Anterior cingulate cortex (tissue), 58 donors: ENCODE measurements around the gene DUSP8.
A peak's percentile ranks its signal among the peaks of the same experiment; 100 is the strongest.

Experiments used
- DNase-seq, 58 donors: peaks; one replicate each; lab custom pipeline; 2025; lab: John Stamatoyannopoulos, UW

The DUSP8 gene

GRCh38 chr11:1536065-1536843, 35.8 kb downstream of the DUSP8 start:
- DNase-seq, result no peak

GRCh38 chr11:1534682-1535081, 37.4 kb downstream of the DUSP8 start:
- DNase-seq, result peak in 1 of 58 donors; percentile 39

GRCh38 chr11:1534171-1534570, 37.9 kb downstream of the DUSP8 start:
- no peak for DNase-seq

- no peak for DNase-seq
These were observed 38.7 kb downstream of the DUSP8 start for GRCh38 chr11:1533342-1533725.

GRCh38 chr11:1532606-1533341, 39.3 kb downstream of the DUSP8 start:
- DNase-seq, result no peak

- DNase-seq, result peak in 53 of 58 donors; percentile 15 to 83 (median 53)
These were observed 40.0 kb downstream of the DUSP8 start for GRCh38 chr11:1532014-1532586.

- no peak for DNase-seq
These were observed 40.5 kb downstream of the DUSP8 start for GRCh38 chr11:1531449-1532013.

GRCh38 chr11:1530686-1531448, 41.2 kb downstream of the DUSP8 start:
- DNase-seq, result no peak

GRCh38 chr11:1529774-1530173, 42.3 kb downstream of the DUSP8 start:
- DNase-seq, result no peak

GRCh38 chr11:1529286-1529685, 42.8 kb downstream of the DUSP8 start:
- no peak for DNase-seq

- DNase-seq, result no peak
These were observed 43.4 kb downstream of the DUSP8 start for GRCh38 chr11:1528710-1529109.

- DNase-seq, result no peak
These were observed 45.3 kb downstream of the DUSP8 start for GRCh38 chr11:1526785-1527184.

- no peak for DNase-seq
These were observed 48.3 kb downstream of the DUSP8 start for GRCh38 chr11:1523779-1524178.

DNA sequence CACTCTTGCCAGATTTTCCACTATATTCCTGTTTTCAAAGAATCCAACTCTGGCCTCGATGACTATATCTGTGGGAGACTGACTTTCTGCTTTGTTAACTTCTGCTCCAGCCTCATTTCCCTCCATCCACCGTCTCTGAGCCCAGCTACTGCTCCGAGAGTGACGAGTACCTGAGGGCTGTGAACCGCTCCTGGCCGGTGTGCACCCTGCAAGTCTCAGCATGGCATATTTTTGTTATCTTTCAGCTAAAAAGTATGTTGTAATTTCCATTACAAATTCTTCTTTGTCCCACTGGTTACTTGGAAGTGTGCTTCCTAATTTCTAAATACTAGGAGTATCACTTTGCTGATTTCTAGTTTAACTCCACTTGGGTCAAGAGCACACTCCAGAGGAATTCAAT, 49.0 kb downstream of the DUSP8 start:
- DNase-seq, result no peak

DNA sequence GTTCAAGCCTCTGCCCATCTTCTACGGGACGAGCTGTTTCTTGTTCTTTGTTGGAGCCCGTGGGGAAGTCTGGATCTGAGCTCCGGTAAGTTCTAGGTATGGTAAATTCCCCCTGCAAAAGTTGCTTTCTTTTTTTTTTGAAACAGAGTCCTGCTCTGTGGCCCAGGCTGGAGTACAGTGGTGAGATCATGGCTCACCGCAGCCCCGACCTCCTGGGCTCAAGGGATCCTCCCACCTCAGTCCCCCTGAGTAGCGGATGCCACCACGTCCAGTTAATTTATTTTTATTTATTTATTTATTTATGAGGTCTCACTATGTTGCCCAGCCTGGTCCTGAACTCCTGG, 50.0 kb downstream of the DUSP8 start:
- no peak for DNase-seq

DNA sequence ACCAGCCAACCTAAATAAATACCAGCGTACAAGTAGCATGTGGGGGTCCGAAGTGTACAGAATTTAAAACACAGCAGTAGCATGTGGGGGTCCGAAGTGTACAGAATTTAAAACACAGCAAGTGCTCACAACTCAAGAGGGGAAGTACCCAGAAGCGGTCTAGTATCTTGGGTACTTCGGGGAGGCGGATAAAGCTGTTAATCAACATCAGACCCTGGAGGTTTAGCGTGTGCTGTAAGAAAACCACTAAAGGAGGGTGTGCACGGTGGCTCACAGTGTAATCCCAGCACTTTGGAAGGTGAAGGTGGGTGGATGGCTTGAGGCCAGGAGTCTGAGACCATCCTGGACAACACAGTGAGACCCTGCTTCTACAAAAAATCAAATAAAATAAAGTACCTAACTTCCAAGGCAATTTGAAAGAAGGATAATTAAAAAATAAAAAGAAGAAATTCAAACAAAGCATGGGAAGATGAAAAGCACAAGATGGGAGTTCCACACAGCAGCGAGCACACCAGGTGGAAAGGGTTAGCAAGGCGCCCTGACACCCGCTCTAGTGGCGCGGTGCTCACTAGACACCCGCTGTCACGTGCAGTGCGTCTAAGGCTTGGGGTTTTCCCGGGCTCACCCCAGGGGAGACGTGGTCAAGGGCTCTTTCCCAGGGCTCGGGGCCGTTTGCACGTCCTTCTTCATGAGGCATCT, 50.5 kb downstream of the DUSP8 start:
- no peak for DNase-seq

GRCh38 chr11:1520663-1521267, 51.3 kb downstream of the DUSP8 start:
- DNase-seq, result no peak

DNA sequence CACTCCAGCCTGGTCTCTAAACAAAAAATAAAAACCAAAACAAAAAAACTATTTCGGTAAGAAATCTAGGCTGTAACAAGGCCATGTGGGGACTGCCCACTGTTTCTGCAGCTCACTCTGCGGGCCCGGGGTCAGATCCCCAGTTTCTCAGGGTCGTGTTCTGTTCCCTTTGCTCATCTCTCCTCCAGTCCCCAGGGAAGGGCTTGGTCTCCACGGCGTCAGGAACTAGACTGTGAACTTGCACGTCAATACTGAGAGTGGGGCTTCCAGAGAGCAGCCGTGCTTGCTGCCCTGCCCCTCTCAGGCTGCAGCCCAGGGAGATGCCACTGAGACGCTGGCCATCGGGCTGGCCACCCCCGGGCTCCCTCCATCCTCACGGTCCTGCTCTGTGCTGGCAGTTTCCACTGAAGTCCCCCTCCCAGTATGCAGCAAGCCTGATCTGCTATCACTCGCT, 51.8 kb downstream of the DUSP8 start:
- no peak for DNase-seq
